Smooth muscle cell (in vitro differentiated cells): ENCODE results near the gene TUBD1. TPM values are rescaled to one million over a fixed set of nuclear protein-coding genes. Genes with fewer than 3 reads are reported as not detected.
"Not testable (repeated sequence)": the region's sequence is repeated elsewhere in the genome, so short reads cannot be mapped to it uniquely, and the experiment has no call there.

Experiments used
- DNase-seq: peaks from one replicate; lab custom pipeline; 2025; ENCODE audit not compliant: unreplicated experiment; lab: John Stamatoyannopoulos, UW
- H2AFZ ChIP-seq: fragments of 200-600 bp; sonication (generic); 2 replicates; pipeline ENCODE4 v1.6.0; 2016; ENCODE audit warnings: antibody characterized with exemption, low read depth, mild to moderate bottlenecking
- H3F3A ChIP-seq: fragments of 200-600 bp; sonication (generic); 2 replicates; pipeline ENCODE4 v1.6.0; 2017; ENCODE audit warnings: antibody characterized with exemption, low read depth
- H3K27ac ChIP-seq: fragments of 200-600 bp; sonication (generic); 2 replicates; pipeline ENCODE4 v1.5.1; 2016; ENCODE audit warnings: low read depth, mild to moderate bottlenecking
- H3K27me3 ChIP-seq: fragments of 200-600 bp; sonication (generic); 2 replicates; pipeline ENCODE4 v1.6.1; 2016; ENCODE audit warnings: low read depth, mild to moderate bottlenecking
- H3K36me3 ChIP-seq: fragments of 200-600 bp; sonication (generic); 2 replicates; pipeline ENCODE4 v1.5.1; 2016; ENCODE audit warnings: low read depth
- H3K4me1 ChIP-seq: fragments of 200-600 bp; sonication (generic); 2 replicates; pipeline ENCODE4 v1.5.1; 2016; ENCODE audit warnings: low read depth
- H3K4me2 ChIP-seq: fragments of 200-600 bp; sonication (generic); 2 replicates; pipeline ENCODE4 v1.6.0; 2016; ENCODE audit warnings: mild to moderate bottlenecking
- H3K4me3 ChIP-seq: fragments of 200-600 bp; sonication (generic); 2 replicates; pipeline ENCODE4 v1.5.1; 2016; ENCODE audit warnings: mild to moderate bottlenecking
- H3K79me2 ChIP-seq: fragments of 200-600 bp; sonication (generic); 2 replicates; pipeline ENCODE4 v1.6.0; 2016; ENCODE audit warnings: low read depth, mild to moderate bottlenecking
- H3K9ac ChIP-seq: fragments of 200-600 bp; sonication (generic); 2 replicates; pipeline ENCODE4 v1.6.0; 2016; ENCODE audit warnings: low read depth
- H3K9me3 ChIP-seq: fragments of 200-600 bp; sonication (generic); replicated peaks from 2 replicates; pipeline ENCODE4 v1.5.1; 2016; ENCODE audit warnings: low read depth
- H4K20me1 ChIP-seq: fragments of 200-600 bp; sonication (generic); 2 replicates; pipeline ENCODE4 v1.6.0; 2016; ENCODE audit warnings: low read depth
- CTCF ChIP-seq: fragments of 200-600 bp; sonication (generic); IDR thresholded peaks from 2 replicates; pipeline ENCODE4 v1.5.1; 2017; ENCODE audit warnings: borderline replicate concordance, mild to moderate bottlenecking, antibody characterized with exemption; ENCODE audit not compliant: insufficient read depth, poor library complexity, severe bottlenecking
- WGBS: methylation state at CpG from one replicate; pipeline ENCODE4 v1.1.7; 2016; ENCODE audit warnings: low lambda C conversion rate; 5-methylcytosine and 5-hydroxymethylcytosine counted together
- polyA plus RNA-seq: library from polyadenylated mRNA; unstranded; fragments of >200 nt; fragmentation: Nextera tagmentation; extraction: Ambion mirVana; gene quantifications from 2 replicates; pipeline ENCODE4 v1.2.1, GENCODE V29; 2016
- total RNA-seq: library from RNA; depleted of rRNA; stranded (reverse); fragments of >200 nt; gene quantifications from 2 replicates; pipeline ENCODE4 v1.2.3, GENCODE V29; 2014

TUBD1 gene
- total and polyA plus RNA-seq, 2 experiments from 2014 or later = 10.3 to 21.8 TPM

GRCh38 chr17:59853168-59853918 is 39.4 kb downstream of the TUBD1 start:
- Histone ChIP-seq H3K9ac (no peak overlapping the region), H3F3A (peaks cover 25% of the 10 kb centered on the region), H3K79me2 (no peaks in the 10 kb centered on the region), H3K27ac (peak overlapping the region; percentile 83), H3K27me3 (no peaks in the 10 kb centered on the region), H4K20me1 (no peaks in the 10 kb centered on the region), H2AFZ (no peak overlapping the region), H3K4me1 (peaks cover 5% of the 10 kb centered on the region), H3K4me2 (no peak overlapping the region), H3K36me3 (no peaks in the 10 kb centered on the region), H3K4me3 (no peak overlapping the region), H3K9me3 (no peaks in the 10 kb centered on the region)
- peak; percentile 38 for TF ChIP-seq CTCF
- 80% methylated on average over 14 of the region's 14 CpGs for WGBS
- DNase-seq = no peak

- DNase-seq = not testable (repeated sequence)
Measured at GRCh38 chr17:59852847-59853167, 39.9 kb downstream of the TUBD1 start.

GRCh38 chr17:59851439-59852375 is 41.0 kb downstream of the TUBD1 start:
- Histone ChIP-seq H3K4me3 (no peak overlapping the region), H3K27me3 (no peaks in the 10 kb centered on the region), H3K79me2 (no peaks in the 10 kb centered on the region), H3K4me1 (no peaks in the 10 kb centered on the region), H3K9ac (peak overlapping the region; percentile 27), H4K20me1 (no peaks in the 10 kb centered on the region), H3K27ac (peak overlapping the region; percentile 83), H2AFZ (no peak overlapping the region), H3K4me2 (peak overlapping the region; percentile 53), H3K9me3 (no peaks in the 10 kb centered on the region), H3F3A (peaks cover 20% of the 10 kb centered on the region), H3K36me3 (no peaks in the 10 kb centered on the region)
- DNase-seq = no peak
- 36% methylated on average over 14 of the region's 14 CpGs for WGBS
- no peak for TF ChIP-seq CTCF

More at GRCh38 chr17:59852847-59853167, 39.9 kb downstream of the TUBD1 start:
- Histone ChIP-seq H3K4me2 (peak overlapping the region; percentile 53), H3F3A (peaks cover 25% of the 10 kb centered on the region), H3K27ac (peak overlapping the region; percentile 83)
- not testable (repeated sequence) for H3K36me3 ChIP-seq, H3K9me3 ChIP-seq, H3K9ac ChIP-seq, H3K27me3 ChIP-seq, H4K20me1 ChIP-seq, H3K4me3 ChIP-seq, H3K4me1 ChIP-seq, H3K79me2 ChIP-seq, H2AFZ ChIP-seq
- WGBS = 96% methylated on average over 7 of the region's 7 CpGs

GRCh38 chr17:59850311-59850710 is 42.4 kb downstream of the TUBD1 start:
- H2AFZ ChIP-seq, DNase-seq, H3K4me2 ChIP-seq, H4K20me1 ChIP-seq, H3K9ac ChIP-seq, H3K27ac ChIP-seq, H3K4me3 ChIP-seq, H3K9me3 ChIP-seq, H3K36me3 ChIP-seq, H3K79me2 ChIP-seq, H3K4me1 ChIP-seq, H3K27me3 ChIP-seq: not testable (repeated sequence)
- 97% methylated on average over 15 of the region's 15 CpGs for WGBS
- peaks cover 31% of the 10 kb centered on the region for H3F3A ChIP-seq
